ENCODE measurements around the gene MYO15B.

Gene MYO15B

DNA sequence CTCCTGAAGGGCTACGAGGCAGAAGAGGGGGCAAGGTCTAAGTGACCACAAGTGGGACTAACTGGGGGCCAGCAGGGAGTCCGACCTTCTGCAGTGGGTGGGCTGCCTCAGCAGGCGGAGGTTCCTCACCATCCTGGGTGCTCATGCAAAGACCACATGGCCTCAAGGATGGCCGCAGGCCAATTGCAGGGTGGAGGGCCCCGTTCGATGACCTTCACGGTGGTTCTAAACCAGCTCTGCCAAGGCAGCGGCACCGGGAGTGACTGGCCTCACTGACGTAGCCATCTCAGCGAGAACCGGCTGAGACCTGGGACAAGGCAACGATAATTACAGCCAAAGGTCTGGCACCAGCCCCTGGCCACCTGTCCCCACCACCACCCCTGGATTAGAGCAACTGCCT lies 51.3 kb downstream of the MYO15B start:
- Histone ChIP-seq H3K27me3 (ENCODE audit: control insufficient read depth, insufficient read depth, low read length) (no peaks in the 10 kb centered on the region), H3K36me3 (ENCODE audit: control insufficient read depth, insufficient read depth, low read length) (peaks cover 2% of the 10 kb centered on the region; the same call in 1 of the 2 replicates), H3K4me3 (ENCODE audit: low read length) (no peak overlapping the region), H3K4me1 (ENCODE audit: control insufficient read depth, insufficient read depth, low read length) (peaks cover 13% of the 10 kb centered on the region), H3K9me3 (ENCODE audit: control insufficient read depth, insufficient read depth, low read length) (no peaks in the 10 kb centered on the region), H3K27ac (ENCODE audit: low read length) (no peak overlapping the region)
- no CpG with 5 or more reads among the region's 13 CpGs for WGBS (ENCODE audit: insufficient coverage, insufficient read length)
- DNase-seq (ENCODE audit: low read depth, low spot score): no peak

DNA sequence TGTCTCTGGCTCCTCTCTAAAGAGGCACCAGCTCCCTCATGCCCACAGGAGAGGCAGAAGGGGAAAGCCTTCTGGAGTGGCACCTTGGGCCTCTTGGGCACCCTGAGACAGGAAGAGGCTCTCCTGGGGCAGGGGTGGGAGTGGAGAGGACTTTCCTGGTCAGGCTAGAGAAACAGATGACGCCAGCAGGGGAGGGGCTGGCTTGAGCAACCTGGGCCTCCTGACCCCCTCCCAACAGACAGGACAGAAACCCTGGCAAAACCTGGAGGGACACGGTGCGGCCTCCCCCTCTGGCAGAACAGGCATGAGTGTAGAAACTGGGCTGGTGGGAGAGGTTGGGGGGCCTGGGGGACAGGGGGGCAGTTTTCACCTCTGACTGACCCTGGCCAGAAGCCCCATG lies 51.7 kb downstream of the MYO15B start:
- Histone ChIP-seq H3K4me1 (ENCODE audit: control insufficient read depth, insufficient read depth, low read length) (peaks cover 10% of the 10 kb centered on the region), H3K9me3 (ENCODE audit: control insufficient read depth, insufficient read depth, low read length) (no peaks in the 10 kb centered on the region), H3K27me3 (ENCODE audit: control insufficient read depth, insufficient read depth, low read length) (no peaks in the 10 kb centered on the region), H3K27ac (ENCODE audit: low read length) (no peak overlapping the region), H3K4me3 (ENCODE audit: low read length) (no peak overlapping the region), H3K36me3 (ENCODE audit: control insufficient read depth, insufficient read depth, low read length) (peaks cover 2% of the 10 kb centered on the region; the same call in 1 of the 2 replicates)
- no CpG with 5 or more reads among the region's 3 CpGs for WGBS (ENCODE audit: insufficient coverage, insufficient read length)
- DNase-seq (ENCODE audit: low read depth, low spot score): no peak

DNA sequence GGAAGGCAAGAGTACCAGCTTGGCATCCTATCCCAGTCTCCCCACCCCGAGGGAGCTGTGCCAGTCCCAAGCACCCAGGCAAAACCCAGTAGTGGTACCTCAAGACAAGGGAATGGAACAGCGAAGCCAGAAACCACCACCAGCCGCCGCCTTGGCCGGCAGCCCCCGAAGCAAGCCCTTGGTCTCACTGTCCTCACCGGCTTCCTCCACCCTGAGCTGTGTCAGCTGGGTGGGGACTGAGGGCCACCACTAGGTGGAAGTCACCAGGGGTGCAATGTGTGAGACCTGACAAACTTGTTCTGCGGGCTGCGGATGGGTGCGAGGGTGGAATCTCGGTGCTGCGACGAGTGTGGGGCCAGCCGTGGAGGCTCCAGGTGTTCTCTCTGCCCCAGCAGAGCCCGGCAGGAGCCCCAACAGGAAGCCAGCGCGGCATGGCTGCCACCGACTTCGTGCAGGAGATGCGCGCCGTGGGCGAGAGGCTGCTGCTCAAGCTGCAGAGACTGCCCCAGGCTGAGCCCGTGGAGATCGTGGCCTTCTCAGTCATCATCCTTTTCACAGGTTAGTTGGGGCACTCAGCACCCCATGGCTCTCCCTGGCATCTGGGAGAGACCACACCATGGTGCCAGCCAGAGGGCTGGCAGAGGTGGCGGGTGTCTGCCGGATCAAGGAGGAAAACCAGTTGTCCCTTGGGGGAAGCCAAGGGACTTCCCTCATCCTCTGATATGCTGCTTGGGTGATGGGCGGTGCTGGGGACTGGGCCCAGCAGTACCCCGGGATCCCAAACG lies 52.4 kb downstream of the MYO15B start:
- Histone ChIP-seq H3K27ac (ENCODE audit: low read length) (no peak overlapping the region), H3K4me1 (ENCODE audit: control insufficient read depth, insufficient read depth, low read length) (peaks cover 10% of the 10 kb centered on the region), H3K9me3 (ENCODE audit: control insufficient read depth, insufficient read depth, low read length) (no peaks in the 10 kb centered on the region), H3K4me3 (ENCODE audit: low read length) (no peak overlapping the region), H3K36me3 (ENCODE audit: control insufficient read depth, insufficient read depth, low read length) (peaks cover 2% of the 10 kb centered on the region; the same call in 1 of the 2 replicates), H3K27me3 (ENCODE audit: control insufficient read depth, insufficient read depth, low read length) (no peaks in the 10 kb centered on the region)
- DNase-seq (ENCODE audit: low read depth, low spot score): no peak
- no CpG with 5 or more reads among the region's 30 CpGs for WGBS (ENCODE audit: insufficient coverage, insufficient read length)

DNA sequence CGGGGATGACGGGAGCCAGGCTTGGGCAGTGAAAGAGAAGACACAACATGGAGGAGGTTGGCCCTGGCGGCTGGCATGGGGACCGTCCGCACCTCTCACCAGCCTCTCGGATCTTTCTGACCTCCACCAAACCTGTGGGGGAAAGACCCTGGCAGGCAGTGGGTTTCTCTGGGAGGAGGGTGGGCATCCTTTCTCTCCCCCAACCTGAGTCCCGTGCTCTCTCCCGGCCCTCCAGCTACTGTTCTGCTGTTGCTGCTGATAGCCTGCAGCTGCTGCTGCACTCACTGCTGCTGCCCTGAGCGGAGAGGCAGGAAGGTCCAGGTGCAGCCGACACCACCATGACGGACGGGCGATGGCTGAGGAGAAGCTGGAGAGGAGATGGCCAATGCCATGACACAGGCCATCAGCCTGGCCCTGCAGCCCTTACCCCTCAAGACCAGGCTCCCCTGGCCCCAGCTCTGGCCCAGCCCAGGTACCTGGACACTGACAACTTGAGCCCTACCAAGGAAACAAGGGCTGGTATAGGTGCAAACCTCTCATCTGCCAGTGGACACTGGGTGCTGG lies 53.0 kb downstream of the MYO15B start:
- WGBS (ENCODE audit: insufficient coverage, insufficient read length): no CpG with 5 or more reads among the region's 13 CpGs
- H3K9me3 ChIP-seq (ENCODE audit: control insufficient read depth, insufficient read depth, low read length): no peaks in the 10 kb centered on the region
- H3K4me1 ChIP-seq (ENCODE audit: control insufficient read depth, insufficient read depth, low read length): peaks cover 10% of the 10 kb centered on the region
- peaks cover 2% of the 10 kb centered on the region; the same call in 1 of the 2 replicates for H3K36me3 ChIP-seq (ENCODE audit: control insufficient read depth, insufficient read depth, low read length)
- no peak overlapping the region for H3K4me3 ChIP-seq (ENCODE audit: low read length)
- no peak for DNase-seq (ENCODE audit: low read depth, low spot score)
- H3K27ac ChIP-seq (ENCODE audit: low read length): no peak overlapping the region
- no peaks in the 10 kb centered on the region for H3K27me3 ChIP-seq (ENCODE audit: control insufficient read depth, insufficient read depth, low read length)

DNA sequence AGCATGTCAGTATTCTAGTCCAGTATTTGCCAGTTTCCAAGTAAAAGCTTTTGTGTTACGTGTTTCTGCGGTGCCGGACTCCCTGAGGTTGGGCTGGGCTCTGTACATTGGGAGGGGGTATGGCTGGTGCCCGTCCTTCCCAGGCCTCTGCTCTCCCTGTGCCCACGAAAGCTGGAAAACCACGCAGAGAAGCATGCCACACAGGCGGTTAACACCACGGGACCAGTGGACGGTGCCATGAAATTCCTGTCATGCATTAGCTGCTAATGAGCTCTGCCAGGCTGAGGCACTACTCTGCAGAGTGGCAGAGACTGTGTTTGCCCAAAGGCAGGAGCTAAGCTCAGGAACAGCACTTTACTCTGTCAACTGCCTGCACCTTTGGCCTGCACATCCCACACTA lies 53.7 kb downstream of the MYO15B start:
- no CpG with 5 or more reads among the region's 9 CpGs for whole genome bisulfite sequencing (ENCODE audit: insufficient coverage, insufficient read length)
- Histone ChIP-seq H3K27ac (ENCODE audit: low read length) (no peak overlapping the region), H3K4me3 (ENCODE audit: low read length) (no peak overlapping the region), H3K4me1 (ENCODE audit: control insufficient read depth, insufficient read depth, low read length) (peaks cover 11% of the 10 kb centered on the region; the same call in 1 of the 2 replicates), H3K27me3 (ENCODE audit: control insufficient read depth, insufficient read depth, low read length) (no peaks in the 10 kb centered on the region), H3K36me3 (ENCODE audit: control insufficient read depth, insufficient read depth, low read length) (peaks cover 2% of the 10 kb centered on the region; the same call in 1 of the 2 replicates), H3K9me3 (ENCODE audit: control insufficient read depth, insufficient read depth, low read length) (no peaks in the 10 kb centered on the region)
- DNase-seq (ENCODE audit: low read depth, low spot score): no peak

DNA sequence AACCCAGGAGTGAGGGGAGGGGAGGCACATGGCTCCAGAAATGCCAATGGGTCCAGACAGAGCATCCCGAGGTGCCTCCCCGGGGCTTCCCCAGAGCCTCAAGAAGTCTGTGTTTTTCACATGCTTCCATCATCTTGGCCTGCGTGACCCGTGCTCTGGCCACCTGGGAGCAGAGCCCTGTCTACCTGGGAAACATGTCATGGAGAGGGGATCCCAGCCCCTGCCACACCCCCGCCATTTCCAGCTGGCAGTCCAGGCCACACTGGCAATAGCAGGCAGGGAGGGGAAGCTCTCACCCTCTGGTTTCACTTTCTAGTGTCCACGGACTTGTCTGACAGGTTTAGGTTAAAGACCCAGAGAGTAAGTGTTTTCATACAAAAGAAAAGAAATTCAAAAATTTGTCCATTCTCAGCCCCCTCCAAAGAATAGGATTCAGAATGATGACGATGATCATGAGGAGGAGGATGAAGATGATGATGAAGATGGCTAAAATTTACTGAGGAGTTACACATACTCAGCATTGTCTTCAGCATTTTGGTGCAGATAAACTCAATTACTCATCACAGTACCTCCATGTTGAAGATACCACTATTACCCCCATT lies 54.7 kb downstream of the MYO15B start:
- no peak for DNase-seq (ENCODE audit: low read depth, low spot score)
- H3K9me3 ChIP-seq (ENCODE audit: control insufficient read depth, insufficient read depth, low read length): no peaks in the 10 kb centered on the region
- no peak overlapping the region for H3K27ac ChIP-seq (ENCODE audit: low read length)
- H3K4me3 ChIP-seq (ENCODE audit: low read length): no peak overlapping the region
- WGBS (ENCODE audit: insufficient coverage, insufficient read length): no CpG with 5 or more reads among the region's 7 CpGs
- H3K36me3 ChIP-seq (ENCODE audit: control insufficient read depth, insufficient read depth, low read length): peaks cover 2% of the 10 kb centered on the region; the same call in 1 of the 2 replicates
- H3K4me1 ChIP-seq (ENCODE audit: control insufficient read depth, insufficient read depth, low read length): peaks cover 11% of the 10 kb centered on the region; the same call in 1 of the 2 replicates
- H3K27me3 ChIP-seq (ENCODE audit: control insufficient read depth, insufficient read depth, low read length): no peaks in the 10 kb centered on the region

DNA sequence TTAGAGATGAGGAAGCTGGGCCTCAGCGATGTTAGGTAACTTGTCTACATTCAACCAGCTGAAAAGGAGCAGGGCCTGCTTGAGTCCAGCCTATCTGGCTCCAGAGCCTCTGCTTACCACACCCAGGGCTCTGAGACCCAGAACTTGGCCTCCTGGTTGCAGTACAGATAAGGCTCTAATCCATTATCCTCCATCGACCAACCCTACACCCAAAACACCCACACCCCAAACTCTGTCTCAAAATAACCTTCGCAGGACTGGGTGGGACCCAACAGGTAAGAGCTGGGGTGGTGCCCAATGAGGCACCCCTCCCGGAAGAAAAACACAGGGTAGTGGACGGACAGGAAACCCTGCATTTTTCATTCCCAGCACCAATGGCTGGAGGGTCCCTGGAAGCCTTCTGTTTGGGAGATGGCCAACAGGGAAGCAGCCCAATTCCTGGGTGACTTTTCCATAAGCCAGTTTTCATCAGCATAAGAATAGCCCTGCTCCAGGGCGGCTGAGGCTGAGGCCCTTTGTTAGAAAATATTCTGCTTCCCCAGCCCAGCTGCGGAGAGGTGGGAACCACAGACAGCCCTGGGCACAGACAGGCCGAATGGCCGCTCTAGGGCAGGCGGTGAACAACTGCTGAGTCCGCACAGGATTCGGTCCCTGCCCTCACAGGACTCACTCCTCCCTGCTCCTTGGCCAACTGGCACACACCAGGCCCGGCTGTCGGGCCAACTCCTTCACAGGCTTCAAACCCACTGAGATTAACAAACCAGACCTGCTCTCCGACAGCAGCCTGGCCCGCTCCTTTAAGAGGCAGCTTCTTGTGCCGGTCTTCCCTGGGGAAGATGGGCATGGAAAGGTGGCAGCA lies 55.4 kb downstream of the MYO15B start:
- peaks cover 11% of the 10 kb centered on the region; the same call in 1 of the 2 replicates for H3K4me1 ChIP-seq (ENCODE audit: control insufficient read depth, insufficient read depth, low read length)
- H3K36me3 ChIP-seq (ENCODE audit: control insufficient read depth, insufficient read depth, low read length): peaks cover 4% of the 10 kb centered on the region; the same call in 1 of the 2 replicates
- no peak overlapping the region for H3K27ac ChIP-seq (ENCODE audit: low read length)
- no peaks in the 10 kb centered on the region for H3K27me3 ChIP-seq (ENCODE audit: control insufficient read depth, insufficient read depth, low read length)
- WGBS (ENCODE audit: insufficient coverage, insufficient read length): 100% methylated on average over 1 of the region's 17 CpGs
- DNase-seq (ENCODE audit: low read depth, low spot score): no peak
- no peaks in the 10 kb centered on the region for H3K9me3 ChIP-seq (ENCODE audit: control insufficient read depth, insufficient read depth, low read length)
- H3K4me3 ChIP-seq (ENCODE audit: low read length): no peak overlapping the region

DNA sequence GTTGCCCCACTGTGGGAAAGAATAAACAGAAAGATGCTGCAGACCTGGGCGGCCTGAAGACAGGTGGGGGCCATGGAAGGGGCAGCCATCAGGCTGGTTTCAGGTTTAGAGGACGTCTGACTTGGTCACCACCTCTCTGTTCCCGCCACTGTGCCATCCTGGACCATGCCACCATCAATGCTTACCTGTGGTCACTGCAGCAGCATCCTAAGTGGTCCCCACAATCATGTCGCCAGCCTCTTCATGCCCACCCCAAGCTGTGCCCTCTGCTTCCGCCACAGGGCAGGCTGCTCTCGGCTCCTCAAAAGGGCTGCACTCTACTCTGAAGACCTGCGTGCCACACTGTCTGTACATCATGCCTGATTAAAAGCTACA lies 56.0 kb downstream of the MYO15B start:
- DNase-seq (ENCODE audit: low read depth, low spot score): no peak
- H3K27me3 ChIP-seq (ENCODE audit: control insufficient read depth, insufficient read depth, low read length): no peaks in the 10 kb centered on the region
- WGBS (ENCODE audit: insufficient coverage, insufficient read length): no CpG with 5 or more reads among the region's 7 CpGs
- H3K4me1 ChIP-seq (ENCODE audit: control insufficient read depth, insufficient read depth, low read length): peaks cover 11% of the 10 kb centered on the region; the same call in 1 of the 2 replicates
- peaks cover 4% of the 10 kb centered on the region; the same call in 1 of the 2 replicates for H3K36me3 ChIP-seq (ENCODE audit: control insufficient read depth, insufficient read depth, low read length)
- no peak overlapping the region for H3K27ac ChIP-seq (ENCODE audit: low read length)
- H3K4me3 ChIP-seq (ENCODE audit: low read length): no peak overlapping the region
- H3K9me3 ChIP-seq (ENCODE audit: control insufficient read depth, insufficient read depth, low read length): no peaks in the 10 kb centered on the region

DNA sequence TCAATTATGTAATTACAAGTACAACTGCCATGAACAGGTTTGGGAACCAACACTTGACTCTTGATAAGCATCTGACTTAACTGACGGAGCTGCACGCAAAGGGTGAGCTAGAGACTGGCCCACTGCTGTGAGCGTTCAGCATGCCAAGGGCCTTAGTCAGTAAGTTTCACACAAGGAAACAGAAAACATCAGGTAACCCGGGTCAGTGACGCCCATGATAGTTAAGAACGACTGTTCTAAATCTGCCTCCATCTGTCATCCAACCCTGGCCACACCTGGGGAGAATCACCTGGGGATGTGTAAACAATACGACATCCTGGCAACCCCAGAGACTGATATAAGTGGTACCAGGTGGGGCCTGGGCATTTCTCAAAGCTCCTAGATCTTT lies 57.9 kb downstream of the MYO15B start:
- H3K27ac ChIP-seq (ENCODE audit: low read length): no peak overlapping the region
- DNase-seq (ENCODE audit: low read depth, low spot score): no peak
- H3K4me1 ChIP-seq (ENCODE audit: control insufficient read depth, insufficient read depth, low read length): peaks cover 11% of the 10 kb centered on the region; the same call in 1 of the 2 replicates

More for the DNA sequence above, 57.9 kb downstream of the MYO15B start:
- no CpG with 5 or more reads among the region's 7 CpGs for WGBS (ENCODE audit: insufficient coverage, insufficient read length)
- H3K4me3 ChIP-seq (ENCODE audit: low read length): no peak overlapping the region
- no peaks in the 10 kb centered on the region for H3K27me3 ChIP-seq (ENCODE audit: control insufficient read depth, insufficient read depth, low read length)
- H3K9me3 ChIP-seq (ENCODE audit: control insufficient read depth, insufficient read depth, low read length): no peaks in the 10 kb centered on the region
- H3K36me3 ChIP-seq (ENCODE audit: control insufficient read depth, insufficient read depth, low read length): peaks cover 3% of the 10 kb centered on the region

Data from iPS DF 6.9 (cell line).